Stomach (tissue), 9 donors: ENCODE data around the gene LDLRAD3. TPM values are rescaled to one million over a fixed set of nuclear protein-coding genes. Genes with fewer than 3 reads are reported as not detected.

ENCODE experiments used
- DNase-seq, 2 donors: peaks; one replicate each; pipeline versions ENCODE4 v3.0.0 to v3.0.0-alpha.2; 2013 to 2019
- H3K27ac ChIP-seq, 5 donors: fragments of 200-600 bp in 4 of 5; sonication (generic) in 4 of 5; one replicate each; pipeline ENCODE4 v1.5.1; 2013 to 2019; ENCODE audit warnings: mild to moderate bottlenecking in 1 of 5, moderate library complexity in 1 of 5
- H3K27me3 ChIP-seq, 3 donors: fragments of 200-600 bp; sonication (generic); one replicate each; pipeline ENCODE4 v1.5.1; 2017 to 2019; ENCODE audit warnings: mixed run types in 1 of 3
- H3K36me3 ChIP-seq, 4 donors: fragments of 200-600 bp; sonication (generic); 1 replicate in 3 of 4; 2 replicates in 1 of 4; pipeline ENCODE4 v1.5.1; 2016 to 2019
- H3K4me1 ChIP-seq, 4 donors: fragments of 200-600 bp; sonication (generic); one replicate each; pipeline ENCODE4 v1.5.1; 2016 to 2019
- H3K4me3 ChIP-seq, 4 donors: fragments of 200-600 bp; sonication (generic) in 3 of 4; one replicate each; pipeline ENCODE4 v1.5.1; 2016 to 2019; ENCODE audit warnings: mild to moderate bottlenecking in 1 of 4
- H3K9me3 ChIP-seq, 4 donors: fragments of 200-600 bp; sonication (generic); one replicate each; pipeline ENCODE4 v1.5.1; 2016 to 2019
- CTCF ChIP-seq, 7 experiments: fragments of 450-650 bp in 4 of 7; fragments of 200-600 bp in 3 of 7; sonication (generic) in 3 of 7; IDR thresholded peaks; one replicate each; pipeline ENCODE4 v1.5.1; 2016 to 2019; ENCODE audit warnings: antibody characterized with exemption in 7 of 7, control low read depth in 2 of 7, mild to moderate bottlenecking in 1 of 7
- EP300 ChIP-seq: sonication (generic); formaldehyde crosslinking; IDR thresholded peaks from one replicate; pipeline ENCODE4 v1.6.1; 2017; ENCODE audit warnings: antibody characterized with exemption
- POLR2A ChIP-seq, 4 donors: fragments of 450-650 bp; IDR thresholded peaks; one replicate each; pipeline ENCODE4 v1.6.1; 2016; ENCODE audit warnings: antibody characterized with exemption in 4 of 4, control low read depth in 2 of 4, mild to moderate bottlenecking in 1 of 4, moderate library complexity in 1 of 4
- POLR2AphosphoS5 ChIP-seq, 3 donors: sonication (generic); formaldehyde crosslinking; IDR thresholded peaks; one replicate each; pipeline ENCODE4 v1.6.1; 2016; ENCODE audit warnings: antibody characterized with exemption in 3 of 3
- WGBS, 5 donors: extraction: QIAGEN DNeasy Blood & Tissue Kit in 3 of 5; methylation state at CpG; one replicate each; pipeline versions ENCODE4 v1.1.5 to v1.1.7; 2013 to 2018; 5-methylcytosine and 5-hydroxymethylcytosine counted together
- intact Hi-C: fragments of 100-400 bp; cut with DNase I; formaldehyde crosslinking; loops from one replicate; pipeline ENCODE4 v1.15.1; 2023; ENCODE audit warnings: low total_unique reads
- polyA plus RNA-seq, 3 donors: library from polyadenylated mRNA; stranded (reverse); fragments of 200-250 nt; gene quantifications; one replicate each; pipeline ENCODE4 v1.2.3, GENCODE V29; 2013
- total RNA-seq, 5 donors: library from RNA; depleted of rRNA; stranded (reverse); fragments of >200 nt; gene quantifications; one replicate each; pipeline versions ENCODE4 v1.1.0 to v1.2.3, GENCODE V29; 2014 to 2016
- donor health status: healthy with polysubstance abuse.
- donor health status: Bipolar disorder and iron deficiency.
- donor health status: healthy.

Gene LDLRAD3
- total and polyA plus RNA-seq, 8 donors = 2.0 to 22.8 (median 7.9) TPM

GRCh38 chr11:36156161-36156816, 212.4 kb downstream of the LDLRAD3 start:
- TF ChIP-seq EP300 = no peak

GRCh38 chr11:36156817-36157519, 213.1 kb downstream of the LDLRAD3 start:
- Histone ChIP-seq H3K4me1 (peaks cover 0 to 11% (median under 1%) of the 10 kb centered on the region in 4 donors), H3K4me3 (no peak overlapping the region), H3K9me3 (no peaks in the 10 kb centered on the region), H3K27ac (peak overlapping the region in 1 of 5 donors; percentile 22), H3K27me3 (no peaks in the 10 kb centered on the region), H3K36me3 (no peaks in the 10 kb centered on the region)
- intact Hi-C loops = no loop called here
- 57 to 73% (median 66%) methylated on average over 5 of the region's 5 CpGs for WGBS, 5 donors
- TF ChIP-seq CTCF (IDR thresholded peaks at IDR 0.05) = no peak
- no peak for TF ChIP-seq EP300
- TF ChIP-seq POLR2AphosphoS5 (IDR thresholded peaks at IDR 0.05) = no peak
- no peak for TF ChIP-seq POLR2A (IDR thresholded peaks at IDR 0.05)
- no peak for DNase-seq

More at GRCh38 chr11:36156161-36156816, 212.4 kb downstream of the LDLRAD3 start:
- WGBS, 5 donors = 69 to 80% (median 77%) methylated on average over 4 of the region's 4 CpGs
- Histone ChIP-seq H3K4me3 (no peak overlapping the region), H3K9me3 (no peaks in the 10 kb centered on the region), H3K4me1 (peaks cover 0 to 11% (median 0%) of the 10 kb centered on the region in 4 donors), H3K36me3 (no peaks in the 10 kb centered on the region), H3K27ac (peak overlapping the region in 1 of 5 donors; percentile 40), H3K27me3 (no peaks in the 10 kb centered on the region)
- intact Hi-C loops = no loop called here
- no peak for DNase-seq

GRCh38 chr11:36160091-36160490, 216.2 kb downstream of the LDLRAD3 start:
- Histone ChIP-seq H3K4me1 (peaks cover 0 to 28% (median 10%) of the 10 kb centered on the region in 4 donors), H3K4me3 (no peak overlapping the region), H3K27ac (no peak overlapping the region), H3K9me3 (no peaks in the 10 kb centered on the region), H3K36me3 (no peaks in the 10 kb centered on the region), H3K27me3 (no peaks in the 10 kb centered on the region)
- 65 to 77% (median 72%) methylated on average over 10 of the region's 10 CpGs for WGBS, 5 donors
- TF ChIP-seq POLR2A (IDR thresholded peaks at IDR 0.05) (no peak), CTCF (IDR thresholded peaks at IDR 0.05) (no peak), EP300 (no peak), POLR2AphosphoS5 (IDR thresholded peaks at IDR 0.05) (no peak)
- no peak for DNase-seq
- intact Hi-C loops = no loop called here

- WGBS, 5 donors = 82 to 95% (median 93%) methylated on average over 5 of the region's 5 CpGs
Measured at GRCh38 chr11:36161572-36161971, 217.7 kb downstream of the LDLRAD3 start.

More at GRCh38 chr11:36161572-36161971, 217.7 kb downstream of the LDLRAD3 start:
- no peaks in the 10 kb centered on the region for H3K36me3 ChIP-seq
- TF ChIP-seq POLR2A (IDR thresholded peaks at IDR 0.05) (no peak), CTCF (IDR thresholded peaks at IDR 0.05) (no peak), POLR2AphosphoS5 (IDR thresholded peaks at IDR 0.05) (no peak), EP300 (no peak)
- H3K27me3 ChIP-seq = no peaks in the 10 kb centered on the region
- no peak overlapping the region for H3K4me3 ChIP-seq
- H3K27ac ChIP-seq = no peak overlapping the region
- intact Hi-C loops = no loop called here
- no peak for DNase-seq
- H3K4me1 ChIP-seq = peaks cover 0 to 22% (median 10%) of the 10 kb centered on the region in 4 donors
- no peaks in the 10 kb centered on the region for H3K9me3 ChIP-seq
